ENCODE data around the gene POLE. TPM values are rescaled to one million over a fixed set of nuclear protein-coding genes. Genes with fewer than 3 reads are reported as not detected.
A peak's percentile ranks its signal among the peaks of the same experiment; 100 is the strongest.
"Not testable (repeated sequence)": the region's sequence is repeated elsewhere in the genome, so short reads cannot be mapped to it uniquely, and the experiment has no call there.

POLE gene
- total and polyA plus RNA-seq, 8 donors = 7.2 to 45.7 (median 16.0) TPM

GRCh38 chr12:132601171-132601883 lies 85.8 kb downstream of the POLE start:
- H3K4me3 ChIP-seq = peak overlapping the region in 1 of 4 donors; percentile 34
- H3K4me1 ChIP-seq = peaks cover 0 to 7% (median 0%) of the 10 kb centered on the region in 3 donors
- ATAC-seq (no peak), DNase-seq (peak in 1 of 6 donors; percentile 63), FAIRE-seq (no peak)
- H3K27me3 ChIP-seq = peaks cover 0 to 23% (median 3%) of the 10 kb centered on the region in 4 donors
- H3K36me3 ChIP-seq = no peaks in the 10 kb centered on the region
- intact Hi-C loops (cut with DNase I) = no loop called here
- WGBS, 2 donors = 55 to 64% methylated on average over 31 of the region's 31 CpGs
- TF ChIP-seq, protein P1, sequence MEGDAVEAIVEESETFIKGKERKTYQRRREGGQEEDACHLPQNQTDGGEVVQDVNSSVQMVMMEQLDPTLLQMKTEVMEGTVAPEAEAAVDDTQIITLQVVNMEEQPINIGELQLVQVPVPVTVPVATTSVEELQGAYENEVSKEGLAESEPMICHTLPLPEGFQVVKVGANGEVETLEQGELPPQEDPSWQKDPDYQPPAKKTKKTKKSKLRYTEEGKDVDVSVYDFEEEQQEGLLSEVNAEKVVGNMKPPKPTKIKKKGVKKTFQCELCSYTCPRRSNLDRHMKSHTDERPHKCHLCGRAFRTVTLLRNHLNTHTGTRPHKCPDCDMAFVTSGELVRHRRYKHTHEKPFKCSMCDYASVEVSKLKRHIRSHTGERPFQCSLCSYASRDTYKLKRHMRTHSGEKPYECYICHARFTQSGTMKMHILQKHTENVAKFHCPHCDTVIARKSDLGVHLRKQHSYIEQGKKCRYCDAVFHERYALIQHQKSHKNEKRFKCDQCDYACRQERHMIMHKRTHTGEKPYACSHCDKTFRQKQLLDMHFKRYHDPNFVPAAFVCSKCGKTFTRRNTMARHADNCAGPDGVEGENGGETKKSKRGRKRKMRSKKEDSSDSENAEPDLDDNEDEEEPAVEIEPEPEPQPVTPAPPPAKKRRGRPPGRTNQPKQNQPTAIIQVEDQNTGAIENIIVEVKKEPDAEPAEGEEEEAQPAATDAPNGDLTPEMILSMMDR (IDR thresholded peaks at IDR 0.05) = no peak
- H3K27ac ChIP-seq = no peak overlapping the region
- H3K9me3 ChIP-seq = no peaks in the 10 kb centered on the region

GRCh38 chr12:132600048-132601032 lies 86.8 kb downstream of the POLE start:
- FAIRE-seq (no peak), DNase-seq (peak in 3 of 6 donors; percentile 54 to 83 (median 71)), ATAC-seq (peak; percentile 67 to 88 (median 84))
- H3K4me1 ChIP-seq = peaks cover 0 to 7% (median 0%) of the 10 kb centered on the region in 3 donors
- no peaks in the 10 kb centered on the region for H3K36me3 ChIP-seq
- H3K27ac ChIP-seq = no peak overlapping the region
- peaks cover 0 to 13% (median 3%) of the 10 kb centered on the region in 4 donors for H3K27me3 ChIP-seq
- H3K9me3 ChIP-seq = no peaks in the 10 kb centered on the region
- peak overlapping the region in 2 of 4 donors; percentile 23 to 34 for H3K4me3 ChIP-seq
- intact Hi-C loops (cut with DNase I) = no loop called here
- WGBS, 2 donors = 19% methylated on average over 45 of the region's 45 CpGs
- TF ChIP-seq, protein P1 (IDR thresholded peaks at IDR 0.05) = peak in 3 of 4 donors; percentile 26 to 40 (median 27)

DNA sequence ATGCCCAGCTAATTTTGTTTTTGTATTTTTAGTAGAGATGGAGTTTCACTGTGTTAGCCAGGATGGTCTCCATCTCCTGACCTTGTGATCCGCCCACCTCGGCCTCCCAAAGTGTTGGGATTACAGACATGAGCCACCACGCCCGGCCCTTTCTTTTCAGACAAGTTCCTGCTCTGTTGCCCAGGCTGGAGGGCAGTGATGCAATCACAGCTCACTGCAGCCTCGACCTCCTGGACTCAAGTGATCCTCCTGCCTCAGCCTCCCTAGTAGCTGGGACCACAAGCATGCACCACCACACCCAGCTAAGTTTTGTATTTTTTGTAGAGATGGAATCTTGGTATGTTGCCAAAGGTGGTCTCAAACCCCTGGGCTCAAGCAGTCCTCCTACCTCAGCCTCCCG lies 87.6 kb downstream of the POLE start:
- peak in 1 of 6 donors; percentile 20 for DNase-seq
- WGBS, 2 donors = 66 to 72% methylated on average over 6 of the region's 6 CpGs
- not testable (repeated sequence) for FAIRE-seq

GRCh38 chr12:132597333-132598316 lies 89.5 kb downstream of the POLE start:
- Histone ChIP-seq H3K36me3 (no peaks in the 10 kb centered on the region), H3K9me3 (no peaks in the 10 kb centered on the region), H3K4me1 (peaks cover 0 to 7% (median 0%) of the 10 kb centered on the region in 3 donors), H3K27ac (no peak overlapping the region), H3K27me3 (no peaks in the 10 kb centered on the region), H3K4me3 (peak overlapping the region in 1 of 4 donors; percentile 29)
- DNase-seq (peak in 1 of 6 donors; percentile 17), FAIRE-seq (no peak), ATAC-seq (no peak)
- intact Hi-C loops (cut with DNase I) = no loop called here
- TF ChIP-seq, protein P1 (IDR thresholded peaks at IDR 0.05) = no peak
- 4 to 8% methylated on average over 17 to 57 of the region's 58 CpGs for WGBS, 2 donors

More for the DNA sequence above, 87.6 kb downstream of the POLE start:
- H3K9me3 ChIP-seq; H3K27me3 ChIP-seq; H3K27ac ChIP-seq; H3K4me1 ChIP-seq; intact Hi-C loops (cut with DNase I); ATAC-seq; H3K4me3 ChIP-seq; H3K36me3 ChIP-seq: not testable (repeated sequence)
